Sigmoid colon (tissue), 7 donors: ENCODE data around the gene COL4A2. TPM values are rescaled to one million over a fixed set of nuclear protein-coding genes. Genes with fewer than 3 reads are reported as not detected.
A peak's percentile ranks its signal among the peaks of the same experiment; 100 is the strongest.

Experiments used
- DNase-seq: peaks from one replicate; pipeline ENCODE4 v3.0.0-alpha.2; 2019
- H3K27ac ChIP-seq, 4 donors: fragments of 200-600 bp; sonication (generic); one replicate each; pipeline ENCODE4 v1.5.1; 2016 to 2019; ENCODE audit warnings: mild to moderate bottlenecking in 1 of 4
- H3K27me3 ChIP-seq, 3 donors: fragments of 200-600 bp; sonication (generic); one replicate each; pipeline ENCODE4 v1.5.1; 2019; ENCODE audit warnings: mild to moderate bottlenecking in 1 of 3
- H3K36me3 ChIP-seq, 4 donors: fragments of 200-600 bp; sonication (generic); one replicate each; pipeline ENCODE4 v1.5.1; 2016 to 2019
- H3K4me1 ChIP-seq, 4 donors: fragments of 200-600 bp; sonication (generic); one replicate each; pipeline ENCODE4 v1.5.1; 2017 to 2019
- H3K4me3 ChIP-seq, 4 donors: fragments of 200-600 bp; sonication (generic); one replicate each; pipeline ENCODE4 v1.5.1; 2017 to 2019; ENCODE audit warnings: mild to moderate bottlenecking in 2 of 4, moderate library complexity in 1 of 4
- H3K9me3 ChIP-seq, 4 donors: fragments of 200-600 bp in 3 of 4; sonication (generic) in 3 of 4; one replicate each; pipeline versions ENCODE4 v1.5.1 to v1.6.1; 2013 to 2019
- EP300 ChIP-seq, 4 donors: sonication (generic); formaldehyde crosslinking; IDR thresholded peaks; one replicate each; pipeline ENCODE4 v1.6.1; 2017; ENCODE audit warnings: antibody characterized with exemption in 4 of 4
- POLR2A ChIP-seq, 2 donors: fragments of 450-650 bp; IDR thresholded peaks; one replicate each; pipeline ENCODE4 v1.6.1; 2016; ENCODE audit warnings: antibody characterized with exemption in 2 of 2, mild to moderate bottlenecking in 2 of 2, moderate library complexity in 2 of 2
- POLR2AphosphoS5 ChIP-seq, 4 donors: sonication (generic); formaldehyde crosslinking; IDR thresholded peaks; one replicate each; pipeline ENCODE4 v1.6.1; 2017; ENCODE audit warnings: antibody characterized with exemption in 4 of 4
- WGBS, 2 donors: extraction: QIAGEN DNeasy Blood & Tissue Kit; methylation state at CpG; one replicate each; pipeline ENCODE4 v1.1.7; 2013; 5-methylcytosine and 5-hydroxymethylcytosine counted together
- intact Hi-C: fragments of 100-400 bp; cut with DNase I; formaldehyde crosslinking; loops from one replicate; pipeline ENCODE4 v1.15.1; 2023
- polyA plus RNA-seq, 3 donors: library from polyadenylated mRNA; stranded (reverse); fragments of 200-250 nt; gene quantifications; one replicate each; pipeline ENCODE4 v1.2.3, GENCODE V29; 2013
- total RNA-seq, 4 donors: library from RNA; depleted of rRNA; stranded (reverse); fragments of >200 nt; gene quantifications; one replicate each; pipeline ENCODE4 v1.1.0, GENCODE V29; 2016
- TF ChIP-seq, protein P1 (sequence below), 4 experiments: fragments of 450-650 bp in 3 of 4; fragments of 200-600 bp in 1 of 4; IDR thresholded peaks; one replicate each; pipeline ENCODE4 v1.5.1; 2016 to 2019; ENCODE audit warnings: antibody characterized with exemption in 4 of 4, mild to moderate bottlenecking in 3 of 4, moderate library complexity in 2 of 4
- donor health status: healthy with polysubstance abuse.
- donor health status: Bipolar disorder and iron deficiency.
- donor health status: healthy.

The COL4A2 gene
- total and polyA plus RNA-seq, 7 donors, result 24.0 to 1,039 (median 306) TPM

DNA sequence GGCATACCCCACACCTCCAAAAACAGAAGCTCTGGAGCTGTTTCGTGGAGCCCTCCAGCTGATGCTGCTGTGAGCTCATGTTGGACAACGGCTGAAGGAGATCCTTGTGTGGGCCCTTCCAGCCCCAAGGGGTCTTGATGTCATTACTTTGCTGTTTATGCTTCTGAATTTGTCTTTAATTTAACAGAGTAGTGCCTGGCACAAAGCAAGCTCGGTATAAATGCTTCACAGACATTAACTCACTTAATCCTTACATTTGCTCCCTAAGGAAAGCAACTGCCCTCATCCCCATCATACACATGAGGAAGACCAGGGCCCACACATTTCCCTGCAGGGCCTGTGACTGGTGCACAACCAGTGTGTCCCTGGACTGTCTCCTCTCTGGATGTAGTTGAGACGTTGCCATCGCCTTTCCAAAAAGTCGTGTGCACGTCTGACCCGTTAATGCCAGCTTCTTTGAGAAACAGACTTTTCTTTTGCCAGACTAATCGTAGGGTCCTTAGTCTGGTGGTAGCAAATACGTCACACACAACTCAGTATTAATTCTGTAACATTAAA lies 7.7 kb upstream of the COL4A2 start:
- Histone ChIP-seq H3K27ac (peak overlapping the region; percentile 98 to 100 (median 99)), H3K36me3 (no peaks in the 10 kb centered on the region)
- WGBS, 2 donors, result 64 to 79% methylated on average over 10 of the region's 10 CpGs

DNA sequence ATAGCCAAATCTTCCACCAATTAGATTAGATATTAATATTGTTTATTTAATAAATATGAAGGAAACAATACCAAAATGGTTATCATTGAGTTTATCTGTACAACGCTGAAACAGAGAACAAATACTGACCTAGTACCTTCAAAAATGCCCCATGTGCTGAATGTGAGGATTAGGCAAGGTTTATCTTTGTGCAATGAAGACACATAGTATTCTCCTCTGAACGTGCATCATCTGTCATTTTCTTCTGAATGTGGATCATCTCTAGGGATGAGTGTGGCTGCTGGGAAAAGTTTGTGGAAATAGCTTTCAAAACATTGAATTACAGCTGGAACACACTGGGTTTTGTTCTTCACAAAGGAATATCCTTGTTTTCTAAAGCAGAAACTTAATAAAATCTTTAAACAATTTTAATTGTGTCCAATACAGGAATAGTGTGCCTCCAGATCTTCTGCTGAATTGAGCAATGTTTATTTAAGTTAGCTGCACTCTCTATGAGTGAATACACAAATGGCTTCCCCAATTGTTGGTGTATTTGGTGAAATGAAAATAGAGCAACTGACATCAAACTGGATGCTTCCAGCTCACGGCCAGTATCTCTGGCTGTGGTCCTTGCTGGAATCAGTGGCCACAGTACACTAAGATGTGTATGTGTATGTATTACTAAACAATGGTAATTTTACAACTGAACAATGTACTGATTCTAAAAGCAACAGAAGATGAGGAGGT lies 6.8 kb upstream of the COL4A2 start:
- H3K4me1 ChIP-seq, result peaks cover 0 to 99% (median 97%) of the 10 kb centered on the region in 4 donors

More for the DNA sequence above, 7.7 kb upstream of the COL4A2 start:
- intact Hi-C loops, result no loop called here
- peak; percentile 45 for DNase-seq
- Histone ChIP-seq H3K4me1 (peaks cover 0 to 100% (median 97%) of the 10 kb centered on the region in 4 donors), H3K4me3 (peak overlapping the region in 3 of 4 donors; percentile 18 to 32 (median 24)), H3K27me3 (no peaks in the 10 kb centered on the region), H3K9me3 (no peaks in the 10 kb centered on the region)
- TF ChIP-seq EP300 (IDR thresholded peaks at IDR 0.05) (no peak), POLR2AphosphoS5 (IDR thresholded peaks at IDR 0.05) (peak in 1 of 4 donors; percentile 4)
- TF ChIP-seq, protein P1, sequence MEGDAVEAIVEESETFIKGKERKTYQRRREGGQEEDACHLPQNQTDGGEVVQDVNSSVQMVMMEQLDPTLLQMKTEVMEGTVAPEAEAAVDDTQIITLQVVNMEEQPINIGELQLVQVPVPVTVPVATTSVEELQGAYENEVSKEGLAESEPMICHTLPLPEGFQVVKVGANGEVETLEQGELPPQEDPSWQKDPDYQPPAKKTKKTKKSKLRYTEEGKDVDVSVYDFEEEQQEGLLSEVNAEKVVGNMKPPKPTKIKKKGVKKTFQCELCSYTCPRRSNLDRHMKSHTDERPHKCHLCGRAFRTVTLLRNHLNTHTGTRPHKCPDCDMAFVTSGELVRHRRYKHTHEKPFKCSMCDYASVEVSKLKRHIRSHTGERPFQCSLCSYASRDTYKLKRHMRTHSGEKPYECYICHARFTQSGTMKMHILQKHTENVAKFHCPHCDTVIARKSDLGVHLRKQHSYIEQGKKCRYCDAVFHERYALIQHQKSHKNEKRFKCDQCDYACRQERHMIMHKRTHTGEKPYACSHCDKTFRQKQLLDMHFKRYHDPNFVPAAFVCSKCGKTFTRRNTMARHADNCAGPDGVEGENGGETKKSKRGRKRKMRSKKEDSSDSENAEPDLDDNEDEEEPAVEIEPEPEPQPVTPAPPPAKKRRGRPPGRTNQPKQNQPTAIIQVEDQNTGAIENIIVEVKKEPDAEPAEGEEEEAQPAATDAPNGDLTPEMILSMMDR (IDR thresholded peaks at IDR 0.05), result no peak

DNA sequence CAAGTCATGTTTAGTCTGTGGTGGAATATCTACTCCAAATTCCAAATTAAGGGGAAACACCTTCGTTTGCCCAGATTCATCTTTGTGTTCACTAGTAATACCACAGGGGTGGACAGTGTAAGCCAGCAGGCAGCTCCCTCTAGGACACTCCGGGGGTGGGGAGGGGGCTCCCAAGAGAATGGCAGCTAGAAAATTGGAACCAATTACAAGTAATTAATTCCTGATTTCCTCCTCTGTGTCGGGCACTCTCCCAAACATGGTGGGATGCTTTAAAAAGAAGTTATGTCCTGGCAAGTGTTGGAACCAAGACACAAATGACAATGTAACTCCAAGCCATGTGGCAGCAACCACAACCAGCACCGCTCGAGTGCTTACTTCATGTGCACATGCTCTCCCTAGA lies 6.0 kb upstream of the COL4A2 start:
- no peaks in the 10 kb centered on the region for H3K27me3 ChIP-seq
- no peaks in the 10 kb centered on the region for H3K36me3 ChIP-seq
- WGBS, 2 donors, result 55 to 66% methylated on average over 5 of the region's 5 CpGs
- H3K4me1 ChIP-seq, result peaks cover 0 to 90% (median 90%) of the 10 kb centered on the region in 4 donors
- H3K27ac ChIP-seq, result peak overlapping the region; percentile 98 to 100 (median 99)
- TF ChIP-seq EP300 (IDR thresholded peaks at IDR 0.05), result no peak
- no peak for TF ChIP-seq POLR2A (IDR thresholded peaks at IDR 0.05)
- no peak for TF ChIP-seq POLR2AphosphoS5 (IDR thresholded peaks at IDR 0.05)
- TF ChIP-seq, protein P1 (IDR thresholded peaks at IDR 0.05), result no peak
- peak overlapping the region in 1 of 4 donors; percentile 2 for H3K4me3 ChIP-seq
- intact Hi-C loops, result loop anchor here (2.0 kb wide), 1 partner anchor 50 kb away; no protein-coding TSS in a partner anchor
- no peaks in the 10 kb centered on the region for H3K9me3 ChIP-seq
- peak; percentile 54 for DNase-seq

More for the DNA sequence above, 6.8 kb upstream of the COL4A2 start:
- no peak for DNase-seq
- 73 to 74% methylated on average over 3 of the region's 3 CpGs for WGBS, 2 donors
- Histone ChIP-seq H3K27me3 (no peaks in the 10 kb centered on the region), H3K36me3 (no peaks in the 10 kb centered on the region), H3K4me3 (no peak overlapping the region), H3K9me3 (no peaks in the 10 kb centered on the region), H3K27ac (peak overlapping the region; percentile 98 to 100 (median 99))
- intact Hi-C loops, result loop anchor here (2.0 kb wide), 1 partner anchor 49 kb away; no protein-coding TSS in a partner anchor
- TF ChIP-seq POLR2A (IDR thresholded peaks at IDR 0.05) (no peak), POLR2AphosphoS5 (IDR thresholded peaks at IDR 0.05) (peak in 1 of 4 donors; percentile 7)

DNA sequence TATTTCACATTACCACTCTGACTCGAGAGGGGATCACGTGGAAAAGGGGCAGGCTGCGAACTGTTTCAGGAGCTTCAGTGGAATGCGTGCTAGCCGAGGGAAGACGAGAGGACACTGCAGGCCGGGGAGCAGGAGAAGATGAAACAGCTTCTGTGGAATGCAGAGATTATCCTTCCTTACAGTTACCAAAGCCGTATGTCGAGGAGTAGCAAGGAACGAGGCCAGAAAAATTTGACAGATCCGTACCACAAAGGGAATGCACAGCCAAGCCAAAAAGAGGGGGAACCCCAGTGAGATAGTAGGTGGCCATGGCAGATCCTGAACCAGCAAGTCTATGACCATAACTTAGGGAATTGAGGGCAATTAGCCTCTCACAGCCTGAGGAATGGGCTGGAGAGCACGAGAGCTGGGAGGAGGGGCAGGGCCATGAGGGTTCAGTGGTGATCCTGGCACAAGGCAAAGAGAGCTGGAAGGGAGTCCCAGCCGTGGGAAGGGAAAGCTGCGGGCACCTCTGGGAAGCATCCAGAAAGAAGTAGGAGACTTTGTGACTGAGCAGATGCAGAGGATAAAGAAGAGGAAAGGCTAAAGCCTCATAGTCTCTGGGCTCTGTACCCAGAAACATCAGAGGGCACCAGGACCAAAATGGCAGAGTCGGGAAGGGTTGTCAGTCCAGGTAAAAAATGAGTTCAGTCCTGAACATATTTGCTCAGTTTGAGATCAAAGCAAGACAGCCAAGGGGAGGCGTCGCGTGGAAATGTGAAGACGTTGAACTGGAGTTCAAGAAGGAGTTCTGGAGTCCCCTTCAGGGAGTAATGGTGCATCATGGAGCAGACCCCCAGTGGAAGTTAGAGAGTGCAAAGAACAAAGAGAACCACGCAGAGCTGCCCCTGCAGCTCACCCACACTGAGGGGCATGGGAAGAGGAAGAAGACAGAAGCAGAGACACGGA lies 5.2 kb upstream of the COL4A2 start:
- Histone ChIP-seq H3K27me3 (no peaks in the 10 kb centered on the region), H3K36me3 (no peaks in the 10 kb centered on the region), H3K4me1 (peaks cover 0 to 82% (median 82%) of the 10 kb centered on the region in 4 donors), H3K4me3 (peak overlapping the region in 2 of 4 donors; percentile 2 to 20), H3K27ac (peak overlapping the region; percentile 98 to 100 (median 99)), H3K9me3 (no peaks in the 10 kb centered on the region)
- peak; percentile 72 for DNase-seq
- intact Hi-C loops, result loop anchor here (2.0 kb wide), 1 partner anchor 51 kb away; no protein-coding TSS in a partner anchor
- WGBS, 2 donors, result 71 to 87% methylated on average over 21 of the region's 21 CpGs
- TF ChIP-seq POLR2AphosphoS5 (IDR thresholded peaks at IDR 0.05), result peak in 3 of 4 donors; percentile 31 to 45 (median 41)
- TF ChIP-seq, protein P1 (IDR thresholded peaks at IDR 0.05), result no peak
